CD4-positive, alpha-beta T cell treated with Interleukin-15 for 1 hour (primary cell): Measurements from ENCODE around the gene ABCC3.

ENCODE experiments used
- DNase-seq: peaks from one replicate; pipeline ENCODE4 v3.0.0-alpha.2; 2020

Gene ABCC3, protein sequence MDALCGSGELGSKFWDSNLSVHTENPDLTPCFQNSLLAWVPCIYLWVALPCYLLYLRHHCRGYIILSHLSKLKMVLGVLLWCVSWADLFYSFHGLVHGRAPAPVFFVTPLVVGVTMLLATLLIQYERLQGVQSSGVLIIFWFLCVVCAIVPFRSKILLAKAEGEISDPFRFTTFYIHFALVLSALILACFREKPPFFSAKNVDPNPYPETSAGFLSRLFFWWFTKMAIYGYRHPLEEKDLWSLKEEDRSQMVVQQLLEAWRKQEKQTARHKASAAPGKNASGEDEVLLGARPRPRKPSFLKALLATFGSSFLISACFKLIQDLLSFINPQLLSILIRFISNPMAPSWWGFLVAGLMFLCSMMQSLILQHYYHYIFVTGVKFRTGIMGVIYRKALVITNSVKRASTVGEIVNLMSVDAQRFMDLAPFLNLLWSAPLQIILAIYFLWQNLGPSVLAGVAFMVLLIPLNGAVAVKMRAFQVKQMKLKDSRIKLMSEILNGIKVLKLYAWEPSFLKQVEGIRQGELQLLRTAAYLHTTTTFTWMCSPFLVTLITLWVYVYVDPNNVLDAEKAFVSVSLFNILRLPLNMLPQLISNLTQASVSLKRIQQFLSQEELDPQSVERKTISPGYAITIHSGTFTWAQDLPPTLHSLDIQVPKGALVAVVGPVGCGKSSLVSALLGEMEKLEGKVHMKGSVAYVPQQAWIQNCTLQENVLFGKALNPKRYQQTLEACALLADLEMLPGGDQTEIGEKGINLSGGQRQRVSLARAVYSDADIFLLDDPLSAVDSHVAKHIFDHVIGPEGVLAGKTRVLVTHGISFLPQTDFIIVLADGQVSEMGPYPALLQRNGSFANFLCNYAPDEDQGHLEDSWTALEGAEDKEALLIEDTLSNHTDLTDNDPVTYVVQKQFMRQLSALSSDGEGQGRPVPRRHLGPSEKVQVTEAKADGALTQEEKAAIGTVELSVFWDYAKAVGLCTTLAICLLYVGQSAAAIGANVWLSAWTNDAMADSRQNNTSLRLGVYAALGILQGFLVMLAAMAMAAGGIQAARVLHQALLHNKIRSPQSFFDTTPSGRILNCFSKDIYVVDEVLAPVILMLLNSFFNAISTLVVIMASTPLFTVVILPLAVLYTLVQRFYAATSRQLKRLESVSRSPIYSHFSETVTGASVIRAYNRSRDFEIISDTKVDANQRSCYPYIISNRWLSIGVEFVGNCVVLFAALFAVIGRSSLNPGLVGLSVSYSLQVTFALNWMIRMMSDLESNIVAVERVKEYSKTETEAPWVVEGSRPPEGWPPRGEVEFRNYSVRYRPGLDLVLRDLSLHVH (N-terminal part only)

DNA sequence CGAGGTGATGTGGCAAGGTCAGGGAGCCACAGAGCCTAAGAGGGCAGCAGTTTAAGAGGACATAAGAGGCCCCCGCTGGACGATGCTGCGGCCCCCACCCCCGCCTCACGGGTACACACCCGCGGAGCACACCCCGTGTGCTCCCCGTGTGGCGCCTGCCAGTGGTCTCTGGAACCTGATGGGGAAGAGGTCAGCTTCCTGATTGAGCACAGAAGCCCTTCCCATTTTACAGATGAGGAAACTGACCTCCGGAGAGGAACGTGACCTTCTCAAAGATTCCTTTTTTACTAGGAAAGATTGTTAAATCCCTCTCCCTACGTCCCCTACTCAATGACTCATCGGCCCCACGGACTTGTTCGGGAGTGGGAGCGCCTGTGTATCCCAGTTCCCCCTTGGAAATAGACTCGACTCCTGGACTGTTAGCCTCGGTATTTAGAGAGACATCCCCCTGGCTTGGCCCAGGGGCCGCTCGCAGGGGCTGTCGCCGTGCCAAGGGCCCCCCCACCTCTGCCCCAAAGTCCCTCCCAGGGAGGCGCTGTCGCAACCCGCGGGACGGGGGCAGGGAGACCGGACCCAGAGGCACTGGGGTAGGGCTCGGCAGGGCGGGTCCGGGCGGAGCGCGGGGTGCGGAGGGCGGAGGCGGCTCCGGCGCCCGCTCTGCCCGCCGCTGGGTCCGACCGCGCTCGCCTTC is at the start of gene ABCC3:
ABCC3 (plus strand) TSS at position 658 of the 691 bp plus-strand sequence. CDS start 56 bp downstream, outside the sequence.
- DNase-seq, result no peak

DNA sequence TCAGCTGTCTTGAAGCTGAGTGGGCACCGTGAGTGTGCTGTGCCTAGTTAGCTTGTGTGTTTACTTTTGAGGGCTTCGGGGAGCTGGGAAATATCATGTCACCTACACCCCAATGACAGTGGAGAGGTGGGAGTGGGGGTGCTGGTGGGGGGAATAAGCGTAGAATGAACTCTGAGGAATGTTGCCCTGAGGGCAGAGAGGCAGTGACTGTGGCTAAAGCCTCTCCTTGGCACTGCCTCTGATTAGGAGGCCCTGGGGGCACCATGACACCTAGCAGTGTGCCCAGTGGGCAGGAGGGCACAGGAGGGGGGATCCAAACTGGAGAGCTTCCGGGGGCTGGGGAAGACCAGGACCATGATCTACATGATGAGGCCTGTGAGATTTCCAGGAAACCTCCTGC is 49.3 kb upstream of the ABCC3 start:
- no peak for DNase-seq

DNA sequence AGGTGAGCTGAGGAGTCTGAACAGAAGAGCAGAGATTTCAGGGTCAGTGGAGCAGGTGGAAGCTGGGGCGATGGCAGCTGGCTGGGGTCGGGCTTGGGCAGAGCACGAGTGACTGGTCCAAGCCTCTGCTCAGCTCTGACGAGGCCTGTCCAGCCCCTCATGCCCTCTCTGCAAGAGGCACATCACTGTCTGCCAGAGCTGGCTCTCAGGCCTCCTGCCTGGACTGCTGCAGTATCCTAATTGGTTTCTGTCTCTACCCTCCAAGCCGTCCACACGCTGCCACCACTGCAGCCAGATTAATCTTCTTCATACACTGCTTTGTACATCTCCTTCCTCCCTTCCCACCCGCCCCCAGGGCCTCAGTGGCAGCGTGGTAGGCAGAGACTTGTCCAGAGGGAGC is 48.8 kb upstream of the ABCC3 start:
- no peak for DNase-seq

DNA sequence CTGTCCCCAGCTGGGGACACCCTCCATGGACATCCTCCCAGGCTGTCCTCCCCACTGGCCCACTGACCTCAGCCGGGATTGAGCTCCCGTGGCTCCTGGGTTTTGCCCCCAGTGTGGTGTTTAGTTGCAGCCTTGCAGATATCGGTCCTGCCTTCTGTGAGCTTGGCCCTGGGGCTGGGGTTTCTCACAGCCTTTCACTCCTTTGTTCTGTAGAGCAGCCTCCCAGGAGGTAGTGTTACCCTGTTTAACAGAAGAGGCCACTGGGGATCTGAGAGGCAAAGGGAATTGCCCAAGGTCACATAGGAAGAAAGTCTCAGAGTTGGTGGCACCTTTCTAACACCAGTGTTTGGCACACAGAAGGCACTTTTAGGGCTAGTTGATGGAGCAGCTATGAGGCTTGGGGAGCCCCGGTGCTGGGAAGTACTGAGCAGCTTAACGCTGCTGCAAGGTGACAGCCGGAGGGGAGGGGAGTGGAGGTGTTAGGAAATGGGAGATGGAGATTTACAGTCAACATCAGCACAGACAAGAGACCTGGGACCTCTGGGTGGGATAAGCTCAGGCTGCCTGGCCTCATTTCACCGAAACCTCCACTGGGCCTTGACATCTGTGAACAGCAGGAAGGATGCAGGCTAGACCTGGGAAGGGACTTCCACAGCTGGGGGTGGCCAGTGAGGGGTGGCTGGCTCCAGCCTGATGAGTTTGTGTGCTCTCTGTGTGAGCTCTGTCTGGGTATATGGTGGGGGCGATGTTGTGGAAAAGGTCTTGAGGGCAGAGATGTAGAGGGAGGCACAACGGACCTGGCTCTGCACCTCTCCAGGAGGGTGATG is 48.0 kb upstream of the ABCC3 start:
- DNase-seq, result no peak

DNA sequence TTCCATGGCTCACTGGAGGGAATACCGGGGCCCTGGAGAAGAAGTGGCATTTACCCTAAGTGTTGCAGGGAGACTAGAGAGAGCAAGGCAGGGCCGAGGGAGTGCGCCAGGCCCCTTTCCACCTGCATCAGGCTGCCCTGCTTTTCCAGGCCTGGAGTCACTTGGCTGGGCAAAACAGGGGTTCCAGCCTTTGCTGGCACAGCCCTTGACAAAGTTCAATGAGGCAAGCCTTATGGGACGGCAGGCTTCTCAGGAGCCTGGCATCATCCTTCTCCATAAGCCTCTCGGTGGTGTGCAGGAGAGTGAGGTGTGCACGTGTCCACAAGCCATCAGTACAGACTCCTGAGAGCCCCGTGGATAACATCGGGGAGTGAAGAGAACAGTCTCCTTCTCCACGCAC is 47.1 kb upstream of the ABCC3 start:
- no peak for DNase-seq

DNA sequence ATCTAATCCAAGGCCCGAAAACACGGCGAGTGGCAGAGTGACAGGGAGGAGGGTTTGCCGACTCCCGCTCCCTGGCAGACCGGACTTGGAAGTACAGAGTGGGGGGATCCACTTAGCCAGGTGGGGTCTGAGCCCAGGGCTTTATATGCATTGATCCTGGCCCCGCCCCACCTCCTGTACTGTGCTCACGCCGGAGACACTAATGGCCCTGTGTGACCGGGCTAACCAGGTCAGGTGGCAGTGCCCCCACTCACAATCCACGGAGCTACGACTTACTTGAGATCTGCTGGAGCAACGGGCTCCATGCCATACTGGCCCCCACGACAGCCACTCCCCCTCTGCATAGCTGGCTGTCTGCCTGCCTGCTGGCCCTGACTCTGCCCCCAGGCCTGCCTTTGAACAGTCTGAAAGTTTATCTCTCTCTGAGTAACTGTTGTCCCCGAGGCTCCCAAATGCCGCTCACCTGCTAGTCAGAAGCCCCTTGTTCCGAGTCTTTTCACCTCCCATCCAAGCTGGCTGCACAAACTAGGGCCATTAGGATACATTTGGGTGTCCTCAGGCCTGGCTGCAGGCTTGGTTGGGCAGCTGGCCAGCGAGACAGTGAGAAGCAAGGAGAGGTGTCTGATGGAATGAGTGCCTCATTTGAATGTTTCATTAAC is 46.2 kb upstream of the ABCC3 start:
- no peak for DNase-seq

DNA sequence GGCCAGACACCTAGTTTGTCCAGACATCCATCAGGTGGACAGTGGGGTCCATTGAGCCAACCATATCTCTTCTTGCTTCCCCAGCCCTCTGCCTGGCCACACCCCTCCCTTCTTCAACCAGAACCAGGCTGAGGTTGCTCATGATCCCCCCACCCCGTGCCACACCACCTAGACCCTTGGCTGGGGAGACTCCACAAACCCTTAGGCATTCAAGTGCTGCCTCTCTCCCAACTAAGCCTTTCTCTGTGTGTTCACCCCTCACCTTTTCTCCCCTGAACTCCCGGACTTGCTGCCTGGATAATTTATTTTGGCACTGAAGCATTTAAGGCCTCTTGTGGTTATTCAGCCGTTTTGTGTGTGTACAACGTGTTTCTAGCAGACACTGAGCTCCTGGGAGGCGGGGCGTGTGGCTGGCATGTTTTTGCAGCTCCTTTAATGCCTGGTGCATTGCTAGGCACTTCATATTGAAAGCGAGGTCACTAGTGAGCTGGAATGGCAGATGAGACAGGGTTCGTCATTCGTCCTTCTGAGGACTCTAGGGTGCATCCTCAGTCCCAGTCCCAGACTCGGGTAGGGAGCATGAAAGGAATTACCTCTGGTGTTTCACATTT is 45.5 kb upstream of the ABCC3 start:
- no peak for DNase-seq

DNA sequence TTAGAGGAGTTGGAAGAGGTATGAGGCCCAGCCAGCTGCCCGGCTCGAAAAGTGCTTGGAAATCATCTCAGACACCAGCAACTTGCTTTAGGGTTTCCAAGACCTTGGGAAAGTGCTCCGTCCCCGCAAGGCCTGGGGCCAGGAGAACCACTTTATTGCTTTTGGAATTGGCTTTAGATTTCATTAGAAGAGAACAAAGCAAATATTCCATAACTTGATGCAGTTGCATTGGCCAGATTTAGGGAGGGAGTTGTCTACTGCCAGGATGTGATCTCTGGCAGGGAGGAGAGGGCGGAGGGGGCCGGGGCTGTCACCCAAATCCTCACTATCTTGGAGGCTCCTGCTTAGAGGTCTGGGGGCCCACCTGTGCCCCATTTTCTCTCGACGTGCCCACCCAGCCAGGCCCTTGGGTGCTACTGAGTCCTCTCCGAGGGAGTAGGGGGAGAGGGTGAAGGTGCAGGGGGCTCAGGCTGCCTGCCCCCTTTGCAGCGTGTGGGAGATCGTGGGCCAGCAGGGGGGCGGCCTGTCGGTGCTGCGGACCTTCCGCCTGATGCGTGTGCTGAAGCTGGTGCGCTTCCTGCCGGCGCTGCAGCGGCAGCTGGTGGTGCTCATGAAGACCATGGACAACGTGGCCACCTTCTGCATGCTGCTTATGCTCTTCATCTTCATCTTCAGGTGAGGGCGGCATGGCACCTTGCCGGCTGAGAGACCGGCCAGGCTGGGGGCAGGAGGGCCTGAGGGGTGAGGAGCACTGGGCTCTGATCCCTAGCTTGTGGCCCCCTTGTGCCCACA is 43.5 kb upstream of the ABCC3 start:
- no peak for DNase-seq

DNA sequence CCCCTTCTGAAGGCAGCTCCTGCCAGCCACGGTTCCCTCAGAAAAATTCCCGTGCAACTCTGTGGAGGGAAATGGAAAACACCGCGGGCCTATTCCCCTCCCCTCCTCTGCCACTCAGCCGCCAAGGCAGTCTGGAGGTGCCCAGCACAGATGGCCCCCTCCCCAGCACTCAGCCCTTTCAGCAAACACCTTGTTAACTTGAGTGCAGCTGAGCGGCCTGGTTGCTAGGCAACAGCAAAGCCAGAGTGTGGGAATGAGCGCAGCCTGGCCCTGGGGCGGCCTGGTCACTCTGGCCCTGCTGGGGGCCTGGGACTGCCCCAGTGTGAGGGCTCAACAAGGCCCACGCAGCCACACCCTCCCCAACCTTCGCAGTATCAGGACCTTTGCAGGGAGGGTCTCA is 41.4 kb upstream of the ABCC3 start:
- DNase-seq, result no peak

DNA sequence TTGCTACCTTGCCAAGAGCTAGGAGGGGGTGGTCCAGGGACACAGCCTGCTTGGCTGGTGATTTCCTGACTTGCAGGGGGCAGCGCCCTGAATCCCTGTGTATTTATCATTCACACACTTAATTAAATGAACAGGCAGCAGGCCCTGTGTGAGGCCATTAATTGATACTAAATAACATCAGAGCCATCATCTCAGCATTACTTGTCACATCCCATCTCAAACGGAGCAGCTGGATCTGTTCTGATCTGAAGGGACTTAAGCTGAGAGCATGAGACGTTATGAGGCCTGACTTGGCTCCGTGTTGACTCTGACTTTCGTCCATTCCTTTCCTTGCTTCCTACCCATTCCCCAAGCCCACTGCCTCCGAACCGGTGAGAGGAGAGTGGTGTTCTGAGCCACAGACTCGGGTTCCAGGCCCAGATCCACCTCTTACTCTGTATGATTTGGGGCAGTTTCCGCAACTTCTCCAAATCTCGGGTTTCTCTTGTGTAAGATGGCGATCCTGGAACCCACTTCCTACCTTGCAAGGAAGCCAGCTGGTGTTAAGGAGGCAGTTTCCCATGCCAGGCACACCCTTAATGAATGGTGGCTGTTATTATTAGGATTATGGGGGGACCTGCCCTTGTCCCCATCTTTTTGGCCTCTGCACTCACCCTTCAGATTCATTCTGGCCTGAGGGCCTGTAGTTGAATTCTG is 40.4 kb upstream of the ABCC3 start:
- DNase-seq, result no peak

DNA sequence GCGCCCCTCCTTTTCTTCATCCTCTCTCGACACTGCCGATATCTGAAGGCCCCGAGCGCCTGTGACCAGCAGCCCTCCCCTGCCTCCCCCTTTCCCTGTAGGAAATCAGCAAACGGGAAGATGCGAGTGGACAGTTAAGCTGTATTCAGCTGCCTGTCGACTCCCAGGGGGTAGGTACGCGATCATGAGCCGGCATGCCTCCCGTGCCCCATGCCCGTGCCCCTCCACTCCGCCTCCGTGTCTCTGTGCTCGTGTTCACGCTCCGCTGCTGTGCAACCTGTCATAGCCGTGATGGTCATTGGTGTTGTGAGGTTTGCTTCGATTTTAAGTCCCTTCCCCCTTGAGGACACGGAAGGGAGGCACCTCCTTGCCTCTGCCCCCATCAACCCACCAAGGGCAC is 39.8 kb upstream of the ABCC3 start:
- DNase-seq, result no peak

DNA sequence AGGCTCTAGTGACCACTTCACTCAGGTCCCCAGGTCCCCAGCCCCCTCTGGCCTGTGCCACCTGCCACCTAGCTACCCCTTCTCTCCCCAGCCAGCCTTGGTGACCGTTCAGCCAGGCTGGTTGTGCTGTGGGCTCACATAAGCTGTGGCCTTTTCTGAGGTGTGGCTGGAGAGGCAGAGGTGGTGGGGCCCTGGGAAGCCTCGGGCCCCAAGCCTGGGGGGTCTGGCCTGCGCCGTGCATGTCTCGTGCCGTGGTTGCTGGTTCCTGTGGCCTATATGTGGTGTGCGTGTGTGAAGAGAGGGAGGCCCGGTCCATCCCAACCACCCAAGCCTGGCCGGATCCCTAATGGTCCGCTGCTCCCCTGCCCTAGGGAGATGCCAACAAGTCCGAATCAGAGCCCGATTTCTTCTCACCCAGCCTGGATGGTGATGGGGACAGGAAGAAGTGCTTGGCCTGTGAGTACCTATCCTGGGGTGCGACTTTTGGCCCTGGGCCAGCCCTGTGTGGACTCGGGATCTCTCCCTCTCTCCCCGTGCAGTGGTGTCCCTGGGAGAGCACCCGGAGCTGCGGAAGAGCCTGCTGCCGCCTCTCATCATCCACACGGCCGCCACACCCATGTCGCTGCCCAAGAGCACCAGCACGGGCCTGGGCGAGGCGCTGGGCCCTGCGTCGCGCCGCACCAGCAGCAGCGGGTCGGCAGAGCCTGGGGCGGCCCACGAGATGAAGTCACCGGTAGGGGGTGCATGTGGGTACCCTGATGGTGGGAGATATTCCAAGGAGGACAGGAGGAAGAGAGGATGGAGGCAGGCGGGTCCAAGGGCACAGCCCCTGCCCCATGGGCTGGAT is 38.3 kb upstream of the ABCC3 start:
- DNase-seq, result no peak

DNA sequence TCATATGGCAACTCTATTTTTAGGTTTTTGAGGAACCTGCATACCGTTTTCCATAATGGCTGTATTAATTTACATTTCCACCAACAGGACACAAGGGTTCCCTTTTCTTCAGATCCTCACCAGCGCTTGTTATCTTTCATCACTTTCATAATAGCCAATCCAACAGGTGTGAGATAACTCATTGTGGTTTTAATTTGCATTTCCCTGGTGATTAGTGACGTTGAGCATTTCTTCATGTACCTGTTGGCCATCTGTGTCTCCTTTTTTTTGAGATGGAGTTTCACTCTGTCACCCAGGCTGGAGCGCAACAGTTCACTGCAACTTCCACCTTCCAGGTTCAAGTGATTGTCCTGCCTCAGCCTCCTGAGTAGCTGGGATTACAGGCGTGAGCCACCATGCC is 36.2 kb upstream of the ABCC3 start:
- no peak for DNase-seq

DNA sequence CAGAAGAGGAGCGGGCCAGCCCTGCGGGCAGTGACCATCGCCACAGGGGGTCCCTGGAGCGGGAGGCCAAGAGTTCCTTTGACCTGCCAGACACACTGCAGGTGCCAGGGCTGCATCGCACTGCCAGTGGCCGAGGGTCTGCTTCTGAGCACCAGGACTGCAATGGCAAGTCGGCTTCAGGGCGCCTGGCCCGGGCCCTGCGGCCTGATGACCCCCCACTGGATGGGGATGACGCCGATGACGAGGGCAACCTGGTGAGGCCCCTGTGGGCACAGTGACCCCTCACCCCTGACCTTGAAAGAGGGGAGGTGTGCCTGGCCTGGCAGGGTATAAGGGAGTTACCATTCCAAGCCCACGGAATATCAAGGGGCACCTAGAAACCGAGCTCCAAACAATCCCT is 35.1 kb upstream of the ABCC3 start:
- no peak for DNase-seq

DNA sequence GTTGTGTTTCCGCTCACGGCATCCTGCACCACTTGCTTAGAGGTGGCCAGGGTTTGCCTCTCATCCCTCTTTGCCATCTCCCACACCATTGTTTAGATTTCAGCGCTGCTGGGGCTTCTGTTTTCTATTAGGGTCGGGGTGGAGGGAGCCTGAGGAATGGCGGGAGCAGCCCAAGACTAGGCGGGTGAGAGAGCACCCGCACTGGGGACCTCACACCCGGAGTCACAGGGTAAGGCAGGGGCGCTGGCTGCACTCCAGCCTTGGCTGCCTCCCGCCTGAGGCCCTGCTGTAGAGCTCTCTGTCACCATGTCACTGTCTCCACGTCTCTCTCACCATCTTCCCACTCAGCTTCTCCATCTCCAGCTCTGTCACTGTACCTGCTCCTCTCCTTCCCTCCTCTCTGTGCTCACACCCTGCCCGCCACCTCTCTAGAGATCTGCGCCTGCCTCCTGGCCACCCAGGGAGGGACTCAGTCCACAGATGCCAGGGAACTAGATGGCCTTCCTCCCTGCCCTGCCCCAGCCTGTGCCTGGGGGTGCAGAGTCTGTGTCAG is 32.8 kb upstream of the ABCC3 start:
- DNase-seq, result no peak

DNA sequence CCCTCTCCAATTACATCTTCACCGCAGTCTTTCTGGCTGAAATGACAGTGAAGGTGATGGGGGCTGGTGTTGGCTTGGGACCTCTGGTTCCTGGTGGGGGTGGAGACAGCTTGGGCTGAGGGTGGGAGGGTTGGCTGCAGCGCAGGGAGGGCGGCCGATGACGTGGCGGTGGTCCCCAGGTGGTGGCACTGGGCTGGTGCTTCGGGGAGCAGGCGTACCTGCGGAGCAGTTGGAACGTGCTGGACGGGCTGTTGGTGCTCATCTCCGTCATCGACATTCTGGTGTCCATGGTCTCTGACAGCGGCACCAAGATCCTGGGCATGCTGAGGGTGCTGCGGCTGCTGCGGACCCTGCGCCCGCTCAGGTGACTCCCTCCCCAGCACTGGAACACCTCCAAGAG is 31.8 kb upstream of the ABCC3 start:
- no peak for DNase-seq

DNA sequence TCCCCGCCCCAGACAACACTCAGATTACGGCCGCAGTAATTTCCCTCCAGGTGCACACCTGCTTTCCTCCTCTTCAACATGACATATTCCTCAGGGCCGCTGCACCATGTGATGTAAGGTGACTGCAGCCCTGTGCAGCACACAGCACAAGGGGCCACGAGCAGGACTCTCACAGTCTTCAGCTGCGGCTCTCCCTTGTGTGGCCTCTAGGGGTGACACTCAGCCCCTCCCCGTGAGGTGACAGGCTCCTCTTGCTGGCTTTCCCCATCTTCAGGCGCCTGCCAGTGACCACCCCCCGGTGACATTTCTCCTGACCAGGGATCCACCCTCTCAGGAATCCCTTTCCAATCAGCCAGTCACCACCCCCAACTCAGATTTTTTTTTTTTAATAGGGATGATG is 31.3 kb upstream of the ABCC3 start:
- no peak for DNase-seq

DNA sequence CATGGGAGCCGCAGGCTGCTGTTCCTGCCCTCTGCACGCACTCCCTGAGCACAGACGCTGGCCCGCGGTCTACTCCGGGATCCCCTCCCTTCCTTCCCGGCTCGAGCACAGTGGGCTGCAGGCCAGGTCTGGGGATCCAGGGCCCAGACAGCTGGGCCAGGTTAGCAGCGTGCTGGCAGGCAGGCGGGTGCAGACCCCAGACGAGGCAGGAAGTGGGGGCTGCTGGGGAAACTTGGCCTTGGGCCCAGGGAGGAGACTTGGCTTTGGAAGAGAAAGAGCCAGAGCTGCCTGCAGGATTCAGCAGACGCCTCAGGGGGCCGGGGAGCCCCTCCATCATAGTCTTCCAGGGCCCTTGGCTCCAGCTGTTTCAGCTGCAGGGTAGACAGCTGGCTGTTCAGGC is 30.2 kb upstream of the ABCC3 start:
- no peak for DNase-seq
